GM18499 (cell line): ENCODE results near the gene FES.
A peak's percentile ranks its signal among the peaks of the same experiment; 100 is the strongest.

Experiments
- ATAC-seq: cut with Tn5 transposase; IDR thresholded peaks from one replicate; pipeline ENCODE4 v1.9.1; 2021; ENCODE audit warnings: moderate number of reproducible peaks; ENCODE audit not compliant: insufficient read depth, unreplicated experiment

The FES gene

GRCh38 chr15:90889736-90890456 lies 5.6 kb downstream of the FES start:
- ATAC-seq = no peak

- no peak for ATAC-seq
Measured at GRCh38 chr15:90890839-90891238, 6.5 kb downstream of the FES start.

GRCh38 chr15:90891346-90891949 lies 7.1 kb downstream of the FES start:
- no peak for ATAC-seq

- ATAC-seq = no peak
Measured at GRCh38 chr15:90892023-90892422, 7.7 kb downstream of the FES start.

- ATAC-seq = no peak
Measured at GRCh38 chr15:90892498-90893174, 8.3 kb downstream of the FES start.

GRCh38 chr15:90893175-90894090 lies 9.1 kb downstream of the FES start:
- ATAC-seq = no peak

GRCh38 chr15:90895571-90896117 lies 11.3 kb downstream of the FES start:
- ATAC-seq = no peak

GRCh38 chr15:90897131-90897655 lies 12.9 kb downstream of the FES start:
- ATAC-seq = peak; percentile 51

- no peak for ATAC-seq
Measured at GRCh38 chr15:90901175-90902039, 17.1 kb downstream of the FES start.

- peak; percentile 46 for ATAC-seq
Measured at GRCh38 chr15:90902040-90902839, 17.9 kb downstream of the FES start.

- ATAC-seq = peak; percentile 28
Measured at GRCh38 chr15:90902840-90903732, 18.8 kb downstream of the FES start, which contains the start of gene MAN2A2. Gene MAN2A2, plus strand, starts transcription at chr15:90903302. Its CDS starts 906 bp downstream, at chr15:90904208.

GRCh38 chr15:90903733-90904536 lies 19.6 kb downstream of the FES start:
- ATAC-seq = no peak

GRCh38 chr15:90904746-90905145 lies 20.4 kb downstream of the FES start:
- no peak for ATAC-seq

GRCh38 chr15:90905306-90906180 lies 21.2 kb downstream of the FES start:
- no peak for ATAC-seq

GRCh38 chr15:90906181-90906849 lies 22.0 kb downstream of the FES start:
- ATAC-seq = no peak
